Measurements from ENCODE around the gene KRT81. TPM values are rescaled to one million over a fixed set of nuclear protein-coding genes. Genes with fewer than 3 reads are reported as not detected.

The KRT81 gene
- total RNA-seq, 1 experiment from 2014 or later, result 0.70 TPM

GRCh38 chr12:52243259-52243855, 48.0 kb downstream of the KRT81 start:
- Mint-ChIP-seq H3K36me3 (no peaks in the 10 kb centered on the region), H3K9me3 (no peaks in the 10 kb centered on the region), H3K27ac (no peak overlapping the region), H3K4me3 (no peak overlapping the region), H3K4me1 (peaks cover 41% of the 10 kb centered on the region), H3K27me3 (ENCODE audit: low read depth) (peaks cover 3% of the 10 kb centered on the region; the same call in 1 of the 2 replicates)
- ATAC-seq, result no peak
- ChIA-PET CTCF (interaction anchor here (1.0 to 4.9 kb wide), 6 partner anchors 18 to 100 kb away, joined by 3 to 27 read pairs (median 4); no protein-coding TSS in a partner anchor), POLR2A (interaction anchor here (0.6 kb wide), 1 partner anchor 21 kb away, joined by 3 read pairs; no protein-coding TSS in a partner anchor)
- no peak for DNase-seq (ENCODE audit: low spot score)
- no peak for TF ChIP-seq CTCF (IDR thresholded peaks at IDR 0.05)
- TF ChIP-seq IRF2 (CRISPR knock-in tag; IDR thresholded peaks at IDR 0.05; ENCODE audit: borderline replicate concordance, low read depth), result no peak
- TF ChIP-seq MLX (CRISPR knock-in tag; IDR thresholded peaks at IDR 0.05), result no peak
- TF ChIP-seq HMGXB4 (CRISPR knock-in tag; IDR thresholded peaks at IDR 0.05), result no peak
- TF ChIP-seq ERG (CRISPR knock-in tag; IDR thresholded peaks at IDR 0.05), result no peak
- no peak for TF ChIP-seq ZNF138 (CRISPR knock-in tag; conservative IDR thresholded peaks at IDR 0.05)
- TF ChIP-seq FOXP1 (CRISPR knock-in tag; IDR thresholded peaks at IDR 0.05; ENCODE audit: borderline replicate concordance), result no peak
- TF ChIP-seq ZNF232 (CRISPR knock-in tag; IDR thresholded peaks at IDR 0.05), result no peak
- TF ChIP-seq GABPB1 (CRISPR knock-in tag; IDR thresholded peaks at IDR 0.05), result no peak
- no peak for TF ChIP-seq TCF7 (CRISPR knock-in tag; IDR thresholded peaks at IDR 0.05; ENCODE audit: low read depth)
- TF ChIP-seq ETV6 (CRISPR knock-in tag; IDR thresholded peaks at IDR 0.05), result no peak
- TF ChIP-seq GRHL2 (CRISPR knock-in tag; IDR thresholded peaks at IDR 0.05; ENCODE audit: insufficient replicate concordance, severe bottlenecking), result no peak
- TF ChIP-seq SP1 (CRISPR knock-in tag; conservative IDR thresholded peaks at IDR 0.05), result no peak
- no peak for TF ChIP-seq NFE2L1 (CRISPR knock-in tag; IDR thresholded peaks at IDR 0.05)
- no peak for TF ChIP-seq ZNF121 (CRISPR knock-in tag; IDR thresholded peaks at IDR 0.05)
- no peak for TF ChIP-seq ZSCAN18 (CRISPR knock-in tag; IDR thresholded peaks at IDR 0.05)
- TF ChIP-seq STAT6 (CRISPR knock-in tag; conservative IDR thresholded peaks at IDR 0.05; ENCODE audit: low read depth), result no peak

All from WTC11 (cell line).